HCT116 (cell line): ENCODE measurements around the gene OR2V2. TPM values are rescaled to one million over a fixed set of nuclear protein-coding genes. Genes with fewer than 3 reads are reported as not detected.

Source experiments
- ATAC-seq: fragments of 200-7000 bp; cut with Tn5 transposase; 2 replicates; pipeline ENCODE4 v1.9.1; 2020; ENCODE audit warnings: mild to moderate bottlenecking, moderate library complexity
- BruUV-seq: library from RNA; stranded (reverse); fragments of 400-500 nt; replicated peaks from 2 replicates; lab custom pipeline; 2021; lab: Mats Ljungman, UMichigan
- CTCF ChIA-PET: fragments of 300-600 bp; sonication (Branson Sonifier 250); formaldehyde crosslinking; loops from one replicate; lab custom pipeline; 2021; ENCODE audit warnings: antibody characterized with exemption; lab: Charles Lee
- POLR2A ChIA-PET: fragments of 300-600, 350-600 bp; sonication (Branson Sonifier 250); formaldehyde crosslinking; loops from one replicate; lab custom pipeline; 2021; ENCODE audit warnings: antibody characterized with exemption; lab: Charles Lee
- RAD21 ChIA-PET, 2 experiments: fragments of 300-600 bp; sonication (Branson Sonifier 250); formaldehyde crosslinking; loops; one replicate each; lab custom pipeline; 2023; ENCODE audit warnings: low total read pairs in 2 of 2; ENCODE audit not compliant: uncharacterized antibody in 2 of 2, unreplicated experiment in 2 of 2, low non-redundant PET in 1 of 2; lab: Charles Lee
- DNase-seq: peaks from one replicate; pipeline ENCODE4 v3.0.0-alpha.2; 2010; ENCODE audit warnings: low read depth, low spot score
- H2AFZ ChIP-seq: fragments of 200-600 bp; shearing (Covaris generic), sonication (generic); 2 replicates; pipeline ENCODE4 v1.6.1; 2017; ENCODE audit warnings: low read depth, mixed run types, mixed read lengths, antibody characterized with exemption, low read length; ENCODE audit not compliant: poor library complexity, severe bottlenecking
- H3K27ac ChIP-seq: 2 replicates; pipeline ENCODE4 v1.5.1; 2012; ENCODE audit warnings: low read depth, low read length
- H3K27me3 ChIP-seq: fragments of 200-600 bp; sonication (generic); 2 replicates; pipeline ENCODE4 v1.6.1; 2016; ENCODE audit warnings: mixed run types, low read length, mixed read lengths; ENCODE audit not compliant: insufficient read depth
- H3K36me3 ChIP-seq, 2 experiments: fragments of 200-500 bp in 1 of 2; fragments of 200-600 bp in 1 of 2; sonication (Bioruptor generic) in 1 of 2; sonication (generic) in 1 of 2; 2 replicates each; pipeline versions ENCODE4 v1.5.1 to v1.6.1; 2014 to 2016; ENCODE audit warnings: low read length in 2 of 2, inconsistent platforms in 1 of 2, mixed read lengths in 1 of 2, mixed run types in 1 of 2; ENCODE audit not compliant: insufficient read depth in 2 of 2, control insufficient read depth in 1 of 2
- H3K4me1 ChIP-seq, 2 experiments: fragments of 200-600 bp in 1 of 2; sonication (generic) in 1 of 2; 2 replicates each; pipeline versions ENCODE4 v1.5.1 to v1.6.1; 2012 to 2017; ENCODE audit warnings: low read length in 2 of 2, inconsistent platforms in 1 of 2, mild to moderate bottlenecking in 1 of 2, mixed read lengths in 1 of 2, mixed run types in 1 of 2, moderate library complexity in 1 of 2; ENCODE audit not compliant: insufficient read depth in 2 of 2, control insufficient read depth in 1 of 2
- H3K4me2 ChIP-seq: fragments of 200-600 bp; sonication (generic); 2 replicates; pipeline ENCODE4 v1.6.1; 2017; ENCODE audit warnings: mixed run types, low read length, mixed read lengths
- H3K4me3 ChIP-seq, 2 experiments: fragments of 200-600 bp in 1 of 2; sonication (generic) in 1 of 2; replicated peaks in 1 of 2; 2 replicates each; pipeline ENCODE4 v1.5.1; 2011 to 2016; ENCODE audit warnings: low read length in 2 of 2, control low read depth in 1 of 2, low read depth in 1 of 2, mild to moderate bottlenecking in 1 of 2, mixed read lengths in 1 of 2, mixed run types in 1 of 2
- H3K79me2 ChIP-seq: fragments of 200-600 bp; sonication (generic); 2 replicates; pipeline ENCODE4 v1.6.1; 2017; ENCODE audit warnings: mild to moderate bottlenecking, mixed run types, low read length, moderate library complexity, mixed read lengths; ENCODE audit not compliant: insufficient read depth
- H3K9ac ChIP-seq: fragments of 200-600 bp; sonication (generic); 2 replicates; pipeline ENCODE4 v1.6.1; 2016; ENCODE audit warnings: low read length, mixed read lengths
- H3K9me2 ChIP-seq: fragments of 200-600 bp; sonication (generic), shearing (Covaris generic); 2 replicates; pipeline ENCODE4 v1.6.1; 2017; ENCODE audit warnings: mixed run types, mild to moderate bottlenecking, moderate library complexity; ENCODE audit not compliant: insufficient read depth
- H3K9me3 ChIP-seq, 2 experiments: fragments of 200-500 bp in 1 of 2; fragments of 200-600 bp in 1 of 2; sonication (Bioruptor generic) in 1 of 2; sonication (generic) in 1 of 2; 2 replicates each; pipeline ENCODE4 v1.6.1; 2014 to 2017; ENCODE audit warnings: low read length in 2 of 2, mixed read lengths in 2 of 2, inconsistent platforms in 1 of 2, low read depth in 1 of 2, mild to moderate bottlenecking in 1 of 2, mixed run types in 1 of 2, moderate library complexity in 1 of 2; ENCODE audit not compliant: control insufficient read depth in 1 of 2, insufficient read depth in 1 of 2
- H4K20me1 ChIP-seq: fragments of 200-600 bp; sonication (generic), shearing (Covaris generic); 2 replicates; pipeline ENCODE4 v1.6.1; 2017; ENCODE audit warnings: mixed run types, mild to moderate bottlenecking, moderate library complexity; ENCODE audit not compliant: insufficient read depth
- EGR1 ChIP-seq: IDR thresholded peaks from 2 replicates; pipeline ENCODE4 v1.6.1; 2012; ENCODE audit warnings: low read depth
- ELF1 ChIP-seq: IDR thresholded peaks from 2 replicates; pipeline ENCODE4 v1.6.1; 2012; ENCODE audit warnings: low read depth, borderline replicate concordance
- EZH2 ChIP-seq: fragments of 200-600 bp; sonication (generic); IDR thresholded peaks from 2 replicates; pipeline ENCODE4 v1.6.1; 2017; ENCODE audit warnings: antibody characterized with exemption, mixed run types
- EZH2phosphoT487 ChIP-seq: fragments of 200-600 bp; IDR thresholded peaks from 2 replicates; pipeline ENCODE4 v1.6.1; 2018; ENCODE audit warnings: antibody characterized with exemption, borderline replicate concordance
- FOSL1 ChIP-seq: IDR thresholded peaks from 2 replicates; pipeline ENCODE4 v1.6.1; 2012; ENCODE audit warnings: low read depth
- JUND ChIP-seq: IDR thresholded peaks from 2 replicates; pipeline ENCODE4 v1.6.1; 2012
- MAX ChIP-seq: IDR thresholded peaks from 2 replicates; pipeline ENCODE4 v1.6.1; 2012
- POLR2A ChIP-seq: IDR thresholded peaks from 2 replicates; pipeline ENCODE4 v1.7.0; 2011; ENCODE audit warnings: borderline replicate concordance; ENCODE audit not compliant: insufficient read depth, insufficient read length; ENCODE audit errors: extremely low read depth
- POLR2AphosphoS5 ChIP-seq: IDR thresholded peaks from 2 replicates; pipeline ENCODE4 v1.6.1; 2011; ENCODE audit warnings: mild to moderate bottlenecking, low read depth, low read length, moderate library complexity
- SIN3A ChIP-seq: IDR thresholded peaks from 2 replicates; pipeline ENCODE4 v1.6.1; 2012; ENCODE audit warnings: low read depth
- TCF7L2 ChIP-seq: IDR thresholded peaks from 2 replicates; pipeline ENCODE4 v1.7.0; 2011; ENCODE audit warnings: borderline replicate concordance, inconsistent platforms; ENCODE audit not compliant: insufficient read depth, insufficient read length; ENCODE audit errors: extremely low read depth
- ZBTB33 ChIP-seq: IDR thresholded peaks from 2 replicates; pipeline ENCODE4 v1.6.1; 2011; ENCODE audit warnings: mild to moderate bottlenecking, low read length, moderate library complexity; ENCODE audit not compliant: insufficient replicate concordance; ENCODE audit errors: extremely low read depth
- ZFX ChIP-seq: fragments of 450-650 bp; IDR thresholded peaks from 2 replicates; pipeline ENCODE4 v1.6.1; 2017
- intact Hi-C: fragments of 100-400 bp; cut with micrococcal nuclease; formaldehyde crosslinking; loops from 2 replicates; pipeline ENCODE4 v1.10.0; 2022
- total RNA-seq: library from RNA; stranded (reverse); gene quantifications from one replicate; pipeline ENCODE4 v1.2.1, GENCODE V29; 2021; ENCODE audit not compliant: unreplicated experiment
- TF ChIP-seq, protein P1 (sequence below), 3 experiments: fragments of 200-600 bp in 1 of 3; sonication (generic) in 1 of 3; IDR thresholded peaks in 2 of 3; conservative IDR thresholded peaks in 1 of 3; 2 replicates each; pipeline ENCODE4 v1.5.1; 2012 to 2017; ENCODE audit warnings: low read depth in 2 of 3, low read length in 2 of 3, antibody characterized with exemption in 1 of 3, borderline replicate concordance in 1 of 3, control low read depth in 1 of 3, mild to moderate bottlenecking in 1 of 3, mixed read lengths in 1 of 3, mixed run types in 1 of 3, moderate library complexity in 1 of 3; ENCODE audit not compliant: insufficient read depth in 1 of 3

The OR2V2 gene
- total RNA-seq, 1 experiment from 2014 or later: not detected

DNA sequence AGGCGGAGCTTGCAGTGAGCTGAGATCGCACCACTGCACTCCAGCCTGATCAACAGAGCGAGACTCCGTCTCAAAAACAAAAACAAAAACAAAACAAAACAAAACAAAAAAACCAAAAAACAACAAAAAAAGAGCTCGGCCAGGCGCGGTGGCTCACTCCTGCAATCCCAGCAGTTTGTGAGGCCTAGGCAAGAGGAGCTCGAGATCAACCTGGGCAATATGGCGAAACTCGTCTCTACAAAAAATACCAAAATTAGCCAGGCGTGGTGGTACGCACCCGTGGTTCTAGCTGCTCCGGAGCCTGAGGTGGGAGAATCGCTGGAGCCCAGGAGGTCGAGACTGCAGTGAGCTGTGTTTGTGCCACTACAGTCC lies 37.4 kb downstream of the OR2V2 start:
- ChIA-PET CTCF (interaction anchor here (0.9 to 1.7 kb wide), 3 partner anchors 8 to 16 kb away, joined by 3 to 7 read pairs (median 4); no protein-coding TSS in a partner anchor), RAD21 (no interaction called here)
- no peak overlapping the region for H3K27ac ChIP-seq

More for the DNA sequence above, 37.4 kb downstream of the OR2V2 start:
- TF ChIP-seq, protein P1, sequence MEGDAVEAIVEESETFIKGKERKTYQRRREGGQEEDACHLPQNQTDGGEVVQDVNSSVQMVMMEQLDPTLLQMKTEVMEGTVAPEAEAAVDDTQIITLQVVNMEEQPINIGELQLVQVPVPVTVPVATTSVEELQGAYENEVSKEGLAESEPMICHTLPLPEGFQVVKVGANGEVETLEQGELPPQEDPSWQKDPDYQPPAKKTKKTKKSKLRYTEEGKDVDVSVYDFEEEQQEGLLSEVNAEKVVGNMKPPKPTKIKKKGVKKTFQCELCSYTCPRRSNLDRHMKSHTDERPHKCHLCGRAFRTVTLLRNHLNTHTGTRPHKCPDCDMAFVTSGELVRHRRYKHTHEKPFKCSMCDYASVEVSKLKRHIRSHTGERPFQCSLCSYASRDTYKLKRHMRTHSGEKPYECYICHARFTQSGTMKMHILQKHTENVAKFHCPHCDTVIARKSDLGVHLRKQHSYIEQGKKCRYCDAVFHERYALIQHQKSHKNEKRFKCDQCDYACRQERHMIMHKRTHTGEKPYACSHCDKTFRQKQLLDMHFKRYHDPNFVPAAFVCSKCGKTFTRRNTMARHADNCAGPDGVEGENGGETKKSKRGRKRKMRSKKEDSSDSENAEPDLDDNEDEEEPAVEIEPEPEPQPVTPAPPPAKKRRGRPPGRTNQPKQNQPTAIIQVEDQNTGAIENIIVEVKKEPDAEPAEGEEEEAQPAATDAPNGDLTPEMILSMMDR (IDR thresholded peaks at IDR 0.05 in 2 of 3, conservative IDR thresholded peaks at IDR 0.05 in 1 of 3; ENCODE audit: borderline replicate concordance in 1 of 3, insufficient read depth in 1 of 3, low read depth in 2 of 3, low read length in 2 of 3): no peak
- TF ChIP-seq EZH2phosphoT487 (no peak), JUND (no peak), ELF1 (no peak), MAX (no peak), FOSL1 (no peak), ZFX (no peak), EZH2 (no peak), POLR2A (no peak), TCF7L2 (no peak), EGR1 (no peak), POLR2AphosphoS5 (no peak), SIN3A (no peak), ZBTB33 (no peak)
- no peak overlapping the region for H3K4me3 ChIP-seq
- H3K36me3 ChIP-seq: no peaks in the 10 kb centered on the region
- peak overlapping the region; percentile 61 for H2AFZ ChIP-seq
- no peaks in the 10 kb centered on the region for H3K9me2 ChIP-seq
- H3K27me3 ChIP-seq: no peaks in the 10 kb centered on the region
- ATAC-seq (no peak), DNase-seq (no peak)
- POLR2A ChIA-PET: no interaction called here
- H4K20me1 ChIP-seq: no peaks in the 10 kb centered on the region
- H3K4me2 ChIP-seq: no peak overlapping the region
- peaks cover 23 to 50% of the 10 kb centered on the region in 2 experiments for H3K4me1 ChIP-seq
- intact Hi-C loops: loop anchor here (5.0 kb wide), 1 partner anchor 72 kb away; no protein-coding TSS in a partner anchor
- H3K9me3 ChIP-seq: no peaks in the 10 kb centered on the region
- no TSS peak for BruUV-seq
- H3K79me2 ChIP-seq: no peaks in the 10 kb centered on the region
- H3K9ac ChIP-seq: no peak overlapping the region
